Hepatocyte (in vitro differentiated cells): ENCODE data around the gene UTS2B.

Experiments used
- EZH2 ChIP-seq: fragments of 200-600 bp; sonication (generic); IDR thresholded peaks from 2 replicates; pipeline ENCODE4 v1.6.1; 2016; ENCODE audit warnings: antibody characterized with exemption, mild to moderate bottlenecking, borderline replicate concordance
- TF ChIP-seq, protein P1 (sequence below): fragments of 200-600 bp; sonication (generic); IDR thresholded peaks from 2 replicates; pipeline ENCODE4 v1.5.1; 2016; ENCODE audit warnings: antibody characterized with exemption, mild to moderate bottlenecking; ENCODE audit not compliant: poor library complexity

DNA sequence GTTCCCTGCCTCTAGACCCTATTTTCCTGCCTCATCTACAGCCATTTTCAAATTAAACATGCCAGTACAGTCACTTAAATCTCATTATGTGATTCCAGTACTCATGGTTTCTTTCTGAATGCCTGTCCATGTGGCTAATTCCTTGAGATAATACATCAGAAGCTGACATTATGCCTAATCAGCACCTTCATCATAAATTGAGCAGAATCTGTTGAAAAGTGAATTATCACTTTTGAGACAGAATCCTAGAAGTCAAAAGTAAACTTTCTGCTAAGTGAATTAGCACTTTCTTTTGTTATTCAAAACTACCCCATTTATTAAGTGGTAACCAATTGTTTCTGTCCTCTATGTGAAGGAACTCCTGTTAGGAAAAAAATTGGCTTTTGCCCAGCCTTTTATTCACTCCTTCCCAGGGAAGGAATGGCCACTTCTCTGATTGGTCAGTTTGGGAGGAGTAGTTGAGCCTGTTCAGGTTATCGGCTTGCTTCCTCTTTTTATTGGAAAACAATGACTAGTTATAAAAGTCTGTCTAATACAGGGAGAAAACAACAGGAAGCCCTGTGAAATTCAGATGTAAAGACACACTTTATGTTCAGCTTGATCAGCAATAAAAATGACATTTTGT lies 90.8 kb downstream of the UTS2B start:
- TF ChIP-seq, protein P1, sequence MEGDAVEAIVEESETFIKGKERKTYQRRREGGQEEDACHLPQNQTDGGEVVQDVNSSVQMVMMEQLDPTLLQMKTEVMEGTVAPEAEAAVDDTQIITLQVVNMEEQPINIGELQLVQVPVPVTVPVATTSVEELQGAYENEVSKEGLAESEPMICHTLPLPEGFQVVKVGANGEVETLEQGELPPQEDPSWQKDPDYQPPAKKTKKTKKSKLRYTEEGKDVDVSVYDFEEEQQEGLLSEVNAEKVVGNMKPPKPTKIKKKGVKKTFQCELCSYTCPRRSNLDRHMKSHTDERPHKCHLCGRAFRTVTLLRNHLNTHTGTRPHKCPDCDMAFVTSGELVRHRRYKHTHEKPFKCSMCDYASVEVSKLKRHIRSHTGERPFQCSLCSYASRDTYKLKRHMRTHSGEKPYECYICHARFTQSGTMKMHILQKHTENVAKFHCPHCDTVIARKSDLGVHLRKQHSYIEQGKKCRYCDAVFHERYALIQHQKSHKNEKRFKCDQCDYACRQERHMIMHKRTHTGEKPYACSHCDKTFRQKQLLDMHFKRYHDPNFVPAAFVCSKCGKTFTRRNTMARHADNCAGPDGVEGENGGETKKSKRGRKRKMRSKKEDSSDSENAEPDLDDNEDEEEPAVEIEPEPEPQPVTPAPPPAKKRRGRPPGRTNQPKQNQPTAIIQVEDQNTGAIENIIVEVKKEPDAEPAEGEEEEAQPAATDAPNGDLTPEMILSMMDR: no peak
- no peak for TF ChIP-seq EZH2
